ENCODE results near the gene SGCG. TPM values are rescaled to one million over a fixed set of nuclear protein-coding genes. Genes with fewer than 3 reads are reported as not detected.

SGCG gene
- total RNA-seq, 1 experiment from 2014 or later = 0.15 TPM

GRCh38 chr13:23161481-23161825, 19.3 kb upstream of the SGCG start:
- CTCF ChIA-PET = interaction anchor here (1.4 kb wide), 1 partner anchor 15 kb away, joined by 5 read pairs; no protein-coding TSS in a partner anchor
- Histone ChIP-seq H3K9me3 (ENCODE audit: control insufficient read depth in 1 of 2, insufficient read depth in 1 of 2, low read depth in 1 of 2, low read length in 2 of 2) (no peaks in the 10 kb centered on the region), H3K4me2 (ENCODE audit: low read length) (no peak overlapping the region), H3K9me2 (ENCODE audit: insufficient read depth) (no peaks in the 10 kb centered on the region), H3K4me1 (ENCODE audit: control insufficient read depth in 1 of 2, insufficient read depth in 2 of 2, low read length in 2 of 2) (no peaks in the 10 kb centered on the region), H3K27me3 (ENCODE audit: insufficient read depth, low read length) (no peaks in the 10 kb centered on the region), H3K27ac (ENCODE audit: low read depth, low read length) (no peak overlapping the region), H3K9ac (ENCODE audit: low read length) (no peak overlapping the region), H3K36me3 (ENCODE audit: control insufficient read depth in 1 of 2, insufficient read depth in 2 of 2, low read length in 2 of 2) (no peaks in the 10 kb centered on the region), H3K4me3 (replicated peaks in 1 of 2; ENCODE audit: low read depth in 1 of 2, low read length in 2 of 2) (no peak overlapping the region), H3K79me2 (ENCODE audit: insufficient read depth, low read length) (no peaks in the 10 kb centered on the region), H4K20me1 (ENCODE audit: insufficient read depth) (no peaks in the 10 kb centered on the region), H2AFZ (ENCODE audit: low read depth, low read length, poor library complexity, severe bottlenecking) (no peak overlapping the region)
- no peak for TF ChIP-seq POLR2A (IDR thresholded peaks at IDR 0.05; ENCODE audit: borderline replicate concordance, extremely low read depth, insufficient read depth, insufficient read length)
- TF ChIP-seq MAX (IDR thresholded peaks at IDR 0.05) = no peak
- TF ChIP-seq REST (IDR thresholded peaks at IDR 0.05; ENCODE audit: low read depth) = no peak
- intact Hi-C loops (cut with micrococcal nuclease) = loop anchor here (10.0 kb wide), 1 partner anchor 63 kb away; no protein-coding TSS in a partner anchor
- BruUV-seq (replicated peaks) = no TSS peak
- no peak for DNase-seq (ENCODE audit: low read depth, low spot score)
- POLR2A ChIA-PET = no interaction called here
- RAD21 ChIA-PET (ENCODE audit: low non-redundant PET in 1 of 2, low total read pairs in 2 of 2, uncharacterized antibody in 2 of 2, unreplicated experiment in 2 of 2) = no interaction called here
- no peak for ATAC-seq

GRCh38 chr13:23175920-23176319, 4.9 kb upstream of the SGCG start:
- Histone ChIP-seq H4K20me1 (ENCODE audit: insufficient read depth) (no peaks in the 10 kb centered on the region), H2AFZ (ENCODE audit: low read depth, low read length, poor library complexity, severe bottlenecking) (no peak overlapping the region), H3K79me2 (ENCODE audit: insufficient read depth, low read length) (no peaks in the 10 kb centered on the region), H3K4me1 (ENCODE audit: control insufficient read depth in 1 of 2, insufficient read depth in 2 of 2, low read length in 2 of 2) (no peaks in the 10 kb centered on the region), H3K27me3 (ENCODE audit: insufficient read depth, low read length) (no peaks in the 10 kb centered on the region), H3K36me3 (ENCODE audit: control insufficient read depth in 1 of 2, insufficient read depth in 2 of 2, low read length in 2 of 2) (no peaks in the 10 kb centered on the region), H3K4me3 (replicated peaks in 1 of 2; ENCODE audit: low read depth in 1 of 2, low read length in 2 of 2) (no peak overlapping the region), H3K9me3 (ENCODE audit: control insufficient read depth in 1 of 2, insufficient read depth in 1 of 2, low read depth in 1 of 2, low read length in 2 of 2) (no peaks in the 10 kb centered on the region), H3K9ac (ENCODE audit: low read length) (no peak overlapping the region), H3K27ac (ENCODE audit: low read depth, low read length) (no peak overlapping the region), H3K9me2 (ENCODE audit: insufficient read depth) (no peaks in the 10 kb centered on the region), H3K4me2 (ENCODE audit: low read length) (no peak overlapping the region)
- intact Hi-C loops (cut with micrococcal nuclease) = loop anchor here (1.0 to 10.0 kb wide), 2 partner anchors 231 to 375 kb away; no protein-coding TSS in a partner anchor
- ChIA-PET RAD21 (ENCODE audit: low non-redundant PET in 1 of 2, low total read pairs in 2 of 2, uncharacterized antibody in 2 of 2, unreplicated experiment in 2 of 2) (interaction anchor here in 1 of 2 experiments (0.7 kb wide), 1 partner anchor 375 kb away, joined by 4 read pairs; no protein-coding TSS in a partner anchor), CTCF (interaction anchor here (0.6 to 2.6 kb wide), 11 partner anchors 14 to 446 kb away, joined by 3 to 34 read pairs (median 5); no protein-coding TSS in a partner anchor), POLR2A (no interaction called here)
- DNase-seq (ENCODE audit: low read depth, low spot score) (peak; percentile 3), ATAC-seq (no peak)
- BruUV-seq (replicated peaks) = no TSS peak
- peak; percentile 34 for TF ChIP-seq RAD21 (IDR thresholded peaks at IDR 0.05; ENCODE audit: low read depth)
- no peak for TF ChIP-seq SRF (IDR thresholded peaks at IDR 0.05; ENCODE audit: low read depth)
- no peak for TF ChIP-seq POLR2AphosphoS5 (IDR thresholded peaks at IDR 0.05; ENCODE audit: low read depth, low read length)
- TF ChIP-seq MAX (IDR thresholded peaks at IDR 0.05) = no peak
- peak in 1 of 3 experiments; percentile 51; a peak in 2 of 6 replicates for TF ChIP-seq CTCF (IDR thresholded peaks at IDR 0.05 in 2 of 3, conservative IDR thresholded peaks at IDR 0.05 in 1 of 3; ENCODE audit: borderline replicate concordance in 1 of 3, insufficient read depth in 1 of 3, low read depth in 2 of 3, low read length in 2 of 3)
- no peak for TF ChIP-seq ELF1 (IDR thresholded peaks at IDR 0.05; ENCODE audit: borderline replicate concordance, low read depth)
- TF ChIP-seq POLR2A (IDR thresholded peaks at IDR 0.05; ENCODE audit: borderline replicate concordance, extremely low read depth, insufficient read depth, insufficient read length) = no peak

Measured in HCT116 (cell line).